ENCODE data around the gene ANKRD33B. TPM values are rescaled to one million over a fixed set of nuclear protein-coding genes. Genes with fewer than 3 reads are reported as not detected.

The ANKRD33B gene
- total RNA-seq, 1 experiment from 2014 or later, result 6.9 TPM

DNA sequence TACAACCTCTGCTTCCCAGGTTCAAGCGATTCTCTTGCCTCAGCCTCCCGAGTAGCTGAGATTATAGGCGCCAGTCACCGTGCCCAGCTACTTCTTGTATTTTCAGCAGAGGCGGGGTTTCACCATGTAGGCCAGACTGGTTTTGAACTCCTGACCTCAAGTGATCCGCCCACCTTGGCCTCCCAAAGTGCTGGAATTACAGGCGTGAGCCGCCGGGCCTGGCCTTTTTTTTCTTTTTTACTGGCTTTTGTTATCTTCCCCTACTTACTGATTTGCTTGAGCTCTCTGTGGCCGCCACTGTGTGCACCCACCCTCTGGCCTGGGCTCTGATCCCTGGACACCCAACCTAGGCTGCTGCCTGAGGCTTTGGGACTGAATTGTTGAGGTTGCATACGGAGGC lies 60.3 kb downstream of the ANKRD33B start:
- peaks cover 0 to 9% (median 1%) of the 10 kb centered on the region in 3 experiments; a peak in 4 of 7 replicates for H3K36me3 Mint-ChIP-seq (ENCODE audit: insufficient read depth in 1 of 3, low read depth in 3 of 3)
- Histone ChIP-seq H2BK12ac (ENCODE audit: insufficient read length, low read depth, low read length) (no peak overlapping the region), H3K56ac (ENCODE audit: insufficient read length, low read depth, low read length) (no peak overlapping the region), H3K14ac (ENCODE audit: insufficient read depth, low read length) (no peak overlapping the region), H4K8ac (replicated peaks; ENCODE audit: insufficient read length, low read depth, low read length) (no peak overlapping the region), H3K23ac (ENCODE audit: insufficient read length, low read depth, low read length) (no peak overlapping the region), H2BK15ac (ENCODE audit: low read depth, low read length) (no peak overlapping the region), H3K27me3 (ENCODE audit: insufficient read depth, low read length) (no peaks in the 10 kb centered on the region), H4K5ac (ENCODE audit: insufficient read length, low read depth, low read length) (no peak overlapping the region), H2BK20ac (ENCODE audit: low read depth, low read length, poor library complexity, severe bottlenecking) (no peak overlapping the region), H2AFZ (ENCODE audit: low read length) (no peak overlapping the region), H2BK5ac (ENCODE audit: insufficient read length, low read length) (no peak overlapping the region), H3K4ac (ENCODE audit: low read depth, low read length) (no peak overlapping the region), H3K9me3 (ENCODE audit: control insufficient read depth, low read depth, low read length) (no peaks in the 10 kb centered on the region), H2AK5ac (ENCODE audit: insufficient read length, low read length) (no peak overlapping the region), H3K79me2 (ENCODE audit: insufficient read depth, low read length) (no peaks in the 10 kb centered on the region), H4K20me1 (ENCODE audit: control insufficient read depth, insufficient read depth, insufficient read length) (no peaks in the 10 kb centered on the region), H4K91ac (ENCODE audit: insufficient read length, low read depth, low read length) (no peak overlapping the region), H3K18ac (ENCODE audit: insufficient read length, low read depth, low read length) (no peak overlapping the region), H3K4me1 (ENCODE audit: insufficient read depth, low read length) (no peaks in the 10 kb centered on the region), H3K27ac (ENCODE audit: insufficient read length, low read depth, low read length) (no peak overlapping the region), H2BK120ac (ENCODE audit: low read depth, low read length, poor library complexity, severe bottlenecking) (no peak overlapping the region), H3K79me1 (ENCODE audit: insufficient read depth, low read depth, low read length, poor library complexity, severe bottlenecking) (no peaks in the 10 kb centered on the region), H3T11ph (ENCODE audit: low read length) (no peak overlapping the region), H3K23me2 (ENCODE audit: insufficient read length, low read depth, low read length, poor library complexity, severe bottlenecking) (peaks cover 3% of the 10 kb centered on the region), H3K9ac (ENCODE audit: extremely low read depth, insufficient read length, low read length) (no peak overlapping the region), H3K4me2 (ENCODE audit: insufficient read depth, insufficient read length, low read length) (no peak overlapping the region)
- TF ChIP-seq, protein P1, sequence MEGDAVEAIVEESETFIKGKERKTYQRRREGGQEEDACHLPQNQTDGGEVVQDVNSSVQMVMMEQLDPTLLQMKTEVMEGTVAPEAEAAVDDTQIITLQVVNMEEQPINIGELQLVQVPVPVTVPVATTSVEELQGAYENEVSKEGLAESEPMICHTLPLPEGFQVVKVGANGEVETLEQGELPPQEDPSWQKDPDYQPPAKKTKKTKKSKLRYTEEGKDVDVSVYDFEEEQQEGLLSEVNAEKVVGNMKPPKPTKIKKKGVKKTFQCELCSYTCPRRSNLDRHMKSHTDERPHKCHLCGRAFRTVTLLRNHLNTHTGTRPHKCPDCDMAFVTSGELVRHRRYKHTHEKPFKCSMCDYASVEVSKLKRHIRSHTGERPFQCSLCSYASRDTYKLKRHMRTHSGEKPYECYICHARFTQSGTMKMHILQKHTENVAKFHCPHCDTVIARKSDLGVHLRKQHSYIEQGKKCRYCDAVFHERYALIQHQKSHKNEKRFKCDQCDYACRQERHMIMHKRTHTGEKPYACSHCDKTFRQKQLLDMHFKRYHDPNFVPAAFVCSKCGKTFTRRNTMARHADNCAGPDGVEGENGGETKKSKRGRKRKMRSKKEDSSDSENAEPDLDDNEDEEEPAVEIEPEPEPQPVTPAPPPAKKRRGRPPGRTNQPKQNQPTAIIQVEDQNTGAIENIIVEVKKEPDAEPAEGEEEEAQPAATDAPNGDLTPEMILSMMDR (conservative IDR thresholded peaks at IDR 0.05), result no peak
- no peak overlapping the region for H3K4me3 Mint-ChIP-seq
- H3K9me3 Mint-ChIP-seq, result peaks cover 7 to 9% of the 10 kb centered on the region in 2 experiments
- no peaks in the 10 kb centered on the region; the same call in 1 of the 2 replicates for H3K27me3 Mint-ChIP-seq (ENCODE audit: low read depth)
- peaks cover 16 to 17% of the 10 kb centered on the region in 2 experiments for H3K4me1 Mint-ChIP-seq
- no peak overlapping the region; a peak in 1 of 7 replicates for H3K27ac Mint-ChIP-seq
- no CpG with 5 or more reads among the region's 11 CpGs for WGBS (ENCODE audit: extremely low coverage, insufficient read length, low lambda C conversion rate)
- DNase-seq, result no peak
